Fibroblast of mammary gland (primary cell): ENCODE measurements around the gene ADCY7.

ENCODE experiments used
- DNase-seq: peaks from one replicate; pipeline ENCODE4 v3.0.0-alpha.2; 2010; ENCODE audit warnings: low read depth
- H3K4me3 ChIP-seq: 2 replicates; pipeline ENCODE4 v1.5.1; 2011; ENCODE audit warnings: low read depth, mild to moderate bottlenecking, low read length, moderate library complexity; ENCODE audit not compliant: control insufficient read depth
- CTCF ChIP-seq: conservative IDR thresholded peaks from 2 replicates; pipeline ENCODE4 v1.5.1; 2011; ENCODE audit warnings: low read depth, low read length, inconsistent platforms; ENCODE audit not compliant: control insufficient read depth, insufficient read depth

Gene ADCY7

GRCh38 chr16:50248845-50249244 is 17.5 kb upstream of the ADCY7 start:
- no peak for TF ChIP-seq CTCF

GRCh38 chr16:50251375-50252081 is 14.8 kb upstream of the ADCY7 start:
- peak; percentile 94 for DNase-seq
- no peak overlapping the region for H3K4me3 ChIP-seq
- TF ChIP-seq CTCF = no peak

More at GRCh38 chr16:50248845-50249244, 17.5 kb upstream of the ADCY7 start:
- H3K4me3 ChIP-seq = no peak overlapping the region
- DNase-seq = no peak

- H3K4me3 ChIP-seq = no peak overlapping the region
- no peak for DNase-seq
- no peak for TF ChIP-seq CTCF
Measured at GRCh38 chr16:50252082-50252611, 14.2 kb upstream of the ADCY7 start.

DNA sequence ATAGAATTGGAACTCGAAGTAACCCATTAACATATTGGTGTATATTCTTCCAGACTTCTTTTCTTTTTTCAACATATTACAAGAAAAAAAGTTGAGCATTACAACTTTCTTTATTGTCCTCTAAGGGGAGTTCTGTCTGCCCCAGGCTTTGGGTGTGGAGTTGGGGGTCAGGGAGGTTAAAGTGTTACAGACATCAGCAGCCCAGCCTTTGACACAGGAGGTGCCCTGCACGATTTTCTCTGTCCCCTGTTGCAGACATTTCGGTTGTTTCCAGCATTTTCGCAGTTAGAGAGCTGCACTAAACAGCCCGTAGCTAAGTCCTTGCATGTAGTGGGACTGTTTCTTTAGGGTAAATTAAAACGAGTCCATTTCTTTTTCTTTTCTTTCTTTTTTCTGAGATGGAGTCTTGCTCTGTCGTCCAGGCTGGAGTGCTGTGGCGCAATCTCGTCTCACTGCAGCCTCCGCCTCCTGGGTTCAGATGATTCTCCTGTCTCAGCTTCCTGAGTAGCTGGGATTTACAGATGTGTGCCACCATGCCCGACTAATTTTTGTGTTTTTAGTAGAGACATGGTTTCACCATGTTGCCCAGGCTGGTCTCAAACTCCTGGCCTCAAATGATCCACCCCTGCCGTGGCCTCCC is 13.4 kb upstream of the ADCY7 start:
- TF ChIP-seq CTCF = no peak
- no peak overlapping the region for H3K4me3 ChIP-seq
- no peak for DNase-seq

DNA sequence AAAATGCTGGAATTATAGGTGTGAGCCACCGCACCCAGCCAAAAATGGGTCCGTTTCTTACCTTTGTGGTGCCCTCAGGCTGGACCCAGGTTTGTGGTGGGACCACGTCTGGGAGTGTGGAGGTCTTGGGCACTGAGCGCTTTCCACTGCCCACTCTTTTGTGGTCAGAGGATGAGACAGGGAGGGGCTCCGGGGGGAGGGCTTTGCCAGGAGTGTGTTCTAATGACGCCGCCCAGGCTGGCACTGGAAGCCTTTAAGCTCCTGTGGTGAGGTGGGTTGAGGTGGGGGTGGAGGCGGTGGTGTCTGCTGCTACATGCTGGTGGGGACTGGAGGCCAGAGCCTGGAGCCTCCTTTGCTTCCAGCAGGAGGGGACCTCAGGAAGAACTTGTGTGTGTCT is 12.8 kb upstream of the ADCY7 start:
- H3K4me3 ChIP-seq = no peak overlapping the region
- TF ChIP-seq CTCF = no peak

DNA sequence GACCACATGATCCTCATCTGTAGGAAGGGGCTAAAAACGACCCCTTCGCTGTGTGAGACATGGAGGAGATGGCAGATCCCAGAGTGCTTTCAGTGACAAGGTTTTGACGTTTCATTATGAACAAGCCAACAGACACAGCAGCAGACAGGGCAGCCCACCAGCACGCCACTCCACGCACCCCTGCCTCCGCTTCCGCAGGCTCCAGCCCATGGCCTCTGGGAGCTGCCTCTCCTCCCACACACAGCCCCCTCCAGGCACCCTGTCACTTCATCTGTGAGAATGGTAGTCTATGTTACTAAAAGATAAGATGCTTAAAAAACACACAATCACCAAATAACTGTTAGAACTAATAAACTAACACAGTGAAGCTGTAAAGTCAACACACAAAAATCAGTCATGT is 12.3 kb upstream of the ADCY7 start:
- no peak for TF ChIP-seq CTCF
- H3K4me3 ChIP-seq = no peak overlapping the region
- DNase-seq = no peak

More for the DNA sequence above, 12.8 kb upstream of the ADCY7 start:
- no peak for DNase-seq

DNA sequence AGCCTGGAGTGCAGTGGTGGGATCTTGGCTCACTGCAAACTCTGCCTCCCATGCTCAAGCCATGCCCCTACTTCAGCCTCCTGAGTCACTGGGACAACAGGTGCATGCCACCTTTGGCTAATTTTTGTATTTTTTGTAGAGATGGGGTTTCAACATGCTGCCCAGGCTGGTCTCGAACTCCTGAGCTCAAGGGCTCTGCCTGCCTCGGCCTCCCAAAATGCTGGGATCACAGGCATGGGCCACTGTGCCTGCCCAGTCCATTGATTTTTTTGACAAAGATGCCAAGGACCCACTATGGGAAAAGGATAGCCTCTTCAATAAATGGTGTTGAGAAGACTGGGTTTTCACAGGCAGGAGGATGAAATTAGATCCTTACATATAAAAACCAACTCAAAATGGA is 10.8 kb upstream of the ADCY7 start:
- no peak overlapping the region for H3K4me3 ChIP-seq
- TF ChIP-seq CTCF = no peak
- no peak for DNase-seq
